CD14-positive monocyte (primary cell): Measurements from ENCODE around the gene MCM3AP. TPM values are rescaled to one million over a fixed set of nuclear protein-coding genes. Genes with fewer than 3 reads are reported as not detected.

ENCODE experiments used
- DNase-seq, 3 donors: peaks; one replicate each; pipeline ENCODE4 v3.0.0-alpha.2; 2011 to 2022
- H2AFZ ChIP-seq: 2 replicates; pipeline ENCODE4 v1.6.0; 2012; ENCODE audit warnings: mild to moderate bottlenecking, low read depth, low read length, inconsistent platforms; ENCODE audit not compliant: insufficient read depth, poor library complexity, severe bottlenecking
- H3K27ac ChIP-seq, 2 donors: 1 replicate in 1 of 2; 2 replicates in 1 of 2; pipeline ENCODE4 v1.5.1; 2012 to 2013; ENCODE audit warnings: low read length in 2 of 2, control low read depth in 1 of 2, inconsistent platforms in 1 of 2, low read depth in 1 of 2, mild to moderate bottlenecking in 1 of 2
- H3K27me3 ChIP-seq, 2 donors: one replicate each; pipeline versions ENCODE4 v1.6.0 to v1.6.1; 2011 to 2013; ENCODE audit warnings: low read length in 2 of 2; ENCODE audit not compliant: control insufficient read depth in 2 of 2, insufficient read depth in 2 of 2
- H3K36me3 ChIP-seq, 2 donors: replicated peaks in 1 of 2; 1 replicate in 1 of 2; 2 replicates in 1 of 2; pipeline versions ENCODE4 v1.5.1 to v1.6.1; 2012 to 2013; ENCODE audit warnings: low read length in 2 of 2, control low read depth in 1 of 2, inconsistent platforms in 1 of 2, mild to moderate bottlenecking in 1 of 2; ENCODE audit not compliant: insufficient read depth in 2 of 2, control insufficient read depth in 1 of 2
- H3K4me1 ChIP-seq, 2 donors: 1 replicate in 1 of 2; 2 replicates in 1 of 2; pipeline versions ENCODE4 v1.5.1 to v1.6.1; 2012 to 2013; ENCODE audit warnings: low read length in 2 of 2, control low read depth in 1 of 2, inconsistent platforms in 1 of 2, mild to moderate bottlenecking in 1 of 2, moderate library complexity in 1 of 2; ENCODE audit not compliant: insufficient read depth in 2 of 2, control insufficient read depth in 1 of 2
- H3K4me2 ChIP-seq: replicated peaks from 2 replicates; pipeline ENCODE3; 2012; ENCODE audit warnings: low read length, moderate library complexity, mild to moderate bottlenecking; ENCODE audit not compliant: poor library complexity, severe bottlenecking; ENCODE audit errors: extremely low read depth
- H3K4me3 ChIP-seq, 3 experiments: fragments of 200-600 bp in 1 of 3; sonication (generic) in 1 of 3; replicated peaks in 1 of 3; 1 replicate in 2 of 3; 2 replicates in 1 of 3; pipeline ENCODE4 v1.5.1; 2011 to 2013; ENCODE audit warnings: low read length in 3 of 3, mild to moderate bottlenecking in 3 of 3, control low read depth in 2 of 3, low read depth in 2 of 3, inconsistent platforms in 1 of 3, moderate library complexity in 1 of 3
- H3K79me2 ChIP-seq: 2 replicates; pipeline ENCODE4 v1.6.0; 2012; ENCODE audit warnings: mild to moderate bottlenecking, control low read depth, inconsistent platforms, low read length, moderate library complexity; ENCODE audit not compliant: insufficient read depth
- H3K9ac ChIP-seq: 2 replicates; pipeline ENCODE4 v1.6.0; 2017; ENCODE audit warnings: low read length, mild to moderate bottlenecking; ENCODE audit not compliant: insufficient read depth, poor library complexity, severe bottlenecking
- H3K9me3 ChIP-seq, 2 donors: replicated peaks in 1 of 2; 1 replicate in 1 of 2; 2 replicates in 1 of 2; pipeline versions ENCODE4 v1.5.1 to v1.6.1; 2012 to 2013; ENCODE audit warnings: low read length in 2 of 2, control low read depth in 1 of 2; ENCODE audit not compliant: control insufficient read depth in 1 of 2, insufficient read depth in 1 of 2
- H4K20me1 ChIP-seq: 2 replicates; pipeline ENCODE4 v1.6.0; 2012; ENCODE audit warnings: mild to moderate bottlenecking, low read length, control low read depth, moderate library complexity; ENCODE audit not compliant: insufficient read depth
- H3K27ac Mint-ChIP-seq, 7 donors: one replicate each; pipeline ENCODE4 v1.8.0; 2020; ENCODE audit warnings: mild to moderate bottlenecking in 7 of 7, mixed read lengths in 7 of 7, moderate library complexity in 6 of 7, inconsistent platforms in 2 of 7
- H3K27me3 Mint-ChIP-seq, 3 donors: one replicate each; pipeline ENCODE4 v1.8.0; 2021 to 2022; ENCODE audit warnings: low read depth in 3 of 3, mild to moderate bottlenecking in 3 of 3, mixed read lengths in 3 of 3, moderate library complexity in 3 of 3, inconsistent platforms in 1 of 3
- H3K36me3 Mint-ChIP-seq, 2 donors: one replicate each; pipeline ENCODE4 v1.8.0; 2020; ENCODE audit warnings: mixed read lengths in 2 of 2, inconsistent platforms in 1 of 2, mild to moderate bottlenecking in 1 of 2
- H3K4me1 Mint-ChIP-seq: one replicate; pipeline ENCODE4 v1.8.0; 2020; ENCODE audit warnings: mild to moderate bottlenecking, mixed read lengths
- H3K4me3 Mint-ChIP-seq, 2 donors: one replicate each; pipeline ENCODE4 v1.8.0; 2020; ENCODE audit warnings: mild to moderate bottlenecking in 2 of 2, mixed read lengths in 2 of 2, moderate library complexity in 1 of 2
- H3K9me3 Mint-ChIP-seq, 7 donors: one replicate each; pipeline ENCODE4 v1.8.0; 2020 to 2022; ENCODE audit warnings: mixed read lengths in 7 of 7, mild to moderate bottlenecking in 6 of 7, moderate library complexity in 6 of 7, inconsistent platforms in 2 of 7
- whole genome bisulfite sequencing: methylation state at CpG from one replicate; pipeline ENCODE4 v1.1.5; 2013; ENCODE audit warnings: missing lambda C conversion rate; ENCODE audit not compliant: insufficient coverage; 5-methylcytosine and 5-hydroxymethylcytosine counted together
- intact Hi-C, 2 donors: fragments of 100-400 bp; cut with micrococcal nuclease; formaldehyde crosslinking; loops; one replicate each; pipeline versions ENCODE4 v1.15.0 to v1.15.1; 2023
- polyA plus RNA-seq, 3 donors: library from polyadenylated mRNA; depleted of rRNA in 1 of 3; unstranded in 2 of 3; stranded (reverse) in 1 of 3; fragments of 300-500 nt in 2 of 3; fragments of >200 nt in 1 of 3; fragmentation: Illumina TruSeq in 2 of 3; gene quantifications; 1 replicate in 2 of 3; 2 replicates in 1 of 3; pipeline ENCODE4 v1.2.3, GENCODE V29; 2012 to 2021
- TF ChIP-seq, protein P1 (sequence below): fragments of 200-600 bp; IDR thresholded peaks from one replicate; pipeline ENCODE4 v1.8.0; 2022; ENCODE audit warnings: antibody characterized with exemption, mild to moderate bottlenecking

MCM3AP gene
- polyA plus RNA-seq, 3 donors = 30.9 to 62.4 (median 32.7) TPM

DNA sequence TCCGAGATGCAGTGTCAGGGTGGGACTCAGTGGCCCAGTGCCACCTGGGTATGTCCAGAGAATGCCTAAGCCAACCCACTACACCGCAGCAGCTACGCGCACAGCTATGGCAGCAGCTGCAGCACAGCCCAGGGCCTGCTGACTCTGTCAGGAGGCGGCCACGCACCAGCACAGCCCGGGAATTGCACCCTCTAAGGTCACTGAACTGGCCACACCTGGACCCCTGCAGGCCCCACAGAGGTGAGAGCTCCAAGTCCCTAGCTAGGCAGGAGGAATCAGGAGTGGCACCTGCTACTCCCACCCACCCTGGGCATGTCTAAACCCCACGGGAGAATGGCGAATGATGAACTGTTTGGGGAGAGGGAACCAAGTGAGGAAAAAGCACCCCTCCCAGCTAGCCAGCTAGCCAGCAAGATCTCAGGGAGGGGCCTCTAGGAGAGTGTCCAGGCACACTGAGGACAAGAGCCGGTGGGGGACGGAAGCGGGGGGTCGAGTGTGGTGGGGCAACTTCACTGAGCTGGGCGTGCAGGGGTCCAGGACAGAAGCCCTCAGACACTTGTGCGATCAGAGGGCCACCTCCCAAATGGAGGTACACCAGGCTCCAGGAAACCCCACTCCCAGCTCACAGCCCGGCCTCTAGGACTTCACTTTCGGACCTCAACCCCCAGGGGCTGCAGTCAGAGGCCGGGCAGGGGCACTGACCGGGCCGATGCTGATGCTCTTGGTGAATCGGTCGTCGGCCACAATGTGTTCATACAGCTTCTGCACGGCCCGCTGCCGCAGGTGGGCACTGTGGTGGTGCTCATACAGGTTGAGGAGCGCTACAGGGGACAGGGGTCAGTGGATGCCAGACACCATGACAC, 70.7 kb downstream of the MCM3AP start:
- no peak overlapping the region for H3K4me3 Mint-ChIP-seq
- no peaks in the 10 kb centered on the region for H3K9me3 ChIP-seq
- H3K4me2 ChIP-seq = no peak overlapping the region
- peaks cover 0 to 1% (median 0%) of the 10 kb centered on the region in 3 donors for H3K27me3 Mint-ChIP-seq
- no peaks in the 10 kb centered on the region for H3K79me2 ChIP-seq
- TF ChIP-seq, protein P1, sequence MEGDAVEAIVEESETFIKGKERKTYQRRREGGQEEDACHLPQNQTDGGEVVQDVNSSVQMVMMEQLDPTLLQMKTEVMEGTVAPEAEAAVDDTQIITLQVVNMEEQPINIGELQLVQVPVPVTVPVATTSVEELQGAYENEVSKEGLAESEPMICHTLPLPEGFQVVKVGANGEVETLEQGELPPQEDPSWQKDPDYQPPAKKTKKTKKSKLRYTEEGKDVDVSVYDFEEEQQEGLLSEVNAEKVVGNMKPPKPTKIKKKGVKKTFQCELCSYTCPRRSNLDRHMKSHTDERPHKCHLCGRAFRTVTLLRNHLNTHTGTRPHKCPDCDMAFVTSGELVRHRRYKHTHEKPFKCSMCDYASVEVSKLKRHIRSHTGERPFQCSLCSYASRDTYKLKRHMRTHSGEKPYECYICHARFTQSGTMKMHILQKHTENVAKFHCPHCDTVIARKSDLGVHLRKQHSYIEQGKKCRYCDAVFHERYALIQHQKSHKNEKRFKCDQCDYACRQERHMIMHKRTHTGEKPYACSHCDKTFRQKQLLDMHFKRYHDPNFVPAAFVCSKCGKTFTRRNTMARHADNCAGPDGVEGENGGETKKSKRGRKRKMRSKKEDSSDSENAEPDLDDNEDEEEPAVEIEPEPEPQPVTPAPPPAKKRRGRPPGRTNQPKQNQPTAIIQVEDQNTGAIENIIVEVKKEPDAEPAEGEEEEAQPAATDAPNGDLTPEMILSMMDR = no peak
- H3K4me3 ChIP-seq = no peak overlapping the region
- no peak overlapping the region for H2AFZ ChIP-seq
- H3K27me3 ChIP-seq = no peaks in the 10 kb centered on the region
- peaks cover 0 to 2% (median 0%) of the 10 kb centered on the region in 7 donors for H3K9me3 Mint-ChIP-seq
- no peak for DNase-seq
- no peaks in the 10 kb centered on the region for H3K4me1 Mint-ChIP-seq
- H3K27ac Mint-ChIP-seq = peak overlapping the region in 1 of 7 donors; percentile 44
- H3K36me3 Mint-ChIP-seq = peaks cover 9 to 22% of the 10 kb centered on the region in 2 donors
- H3K9ac ChIP-seq = no peak overlapping the region
- peaks cover 0 to 5% of the 10 kb centered on the region in 2 donors for H3K36me3 ChIP-seq
- intact Hi-C loops = no loop called here
- H3K27ac ChIP-seq = no peak overlapping the region
- no peaks in the 10 kb centered on the region for H3K4me1 ChIP-seq
- H4K20me1 ChIP-seq = no peaks in the 10 kb centered on the region
- WGBS = 96% methylated on average over 18 of the region's 27 CpGs

DNA sequence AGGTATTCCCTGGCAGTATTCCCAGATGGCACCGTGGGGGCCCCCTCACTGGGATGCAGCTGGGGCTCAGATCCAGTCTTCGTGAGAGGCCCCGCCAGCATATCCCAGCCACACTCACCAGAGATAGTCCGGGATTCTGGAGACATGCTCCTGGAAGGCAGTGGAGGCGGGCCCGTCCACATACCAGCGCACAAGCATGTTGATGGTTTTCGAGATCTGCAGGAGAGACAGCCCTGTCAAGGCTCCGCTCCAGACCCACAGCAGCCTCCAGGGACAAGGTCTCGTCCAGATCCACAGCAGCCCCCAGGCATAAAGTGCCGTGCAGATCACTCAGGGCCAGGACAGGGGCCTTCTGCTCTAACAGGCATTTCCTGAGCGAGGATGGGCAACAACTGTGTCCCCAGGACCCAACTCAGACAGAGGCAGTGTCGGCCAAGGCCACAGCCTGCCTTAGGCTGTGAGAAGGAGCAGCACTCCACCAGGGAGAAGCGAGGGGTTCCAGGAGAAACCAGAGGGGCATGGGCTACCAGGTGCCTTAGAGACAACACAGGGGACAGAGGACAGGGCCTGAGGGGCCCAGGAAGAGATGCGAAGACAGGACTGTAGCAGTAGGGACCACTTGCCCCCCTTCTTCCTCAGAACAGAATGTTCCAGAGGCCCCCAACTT, 71.7 kb downstream of the MCM3AP start:
- WGBS = 93% methylated on average over 15 of the region's 15 CpGs
- no peak overlapping the region for H3K4me2 ChIP-seq
- Mint-ChIP-seq H3K27me3 (peaks cover 0 to 1% (median 0%) of the 10 kb centered on the region in 3 donors), H3K9me3 (peaks cover 0 to 2% (median 0%) of the 10 kb centered on the region in 7 donors), H3K4me3 (peak overlapping the region in 1 of 2 donors; percentile 20), H3K36me3 (peaks cover 13 to 26% of the 10 kb centered on the region in 2 donors), H3K4me1 (no peaks in the 10 kb centered on the region), H3K27ac (peak overlapping the region in 1 of 7 donors; percentile 64)
- H3K27ac ChIP-seq = no peak overlapping the region
- H3K4me3 ChIP-seq = no peak overlapping the region
- H3K36me3 ChIP-seq = no peaks in the 10 kb centered on the region
- H2AFZ ChIP-seq = no peak overlapping the region
- H3K79me2 ChIP-seq = no peaks in the 10 kb centered on the region
- H3K9ac ChIP-seq = no peak overlapping the region
- intact Hi-C loops = no loop called here
- H3K9me3 ChIP-seq = no peaks in the 10 kb centered on the region
- H3K4me1 ChIP-seq = no peaks in the 10 kb centered on the region
- H4K20me1 ChIP-seq = no peaks in the 10 kb centered on the region
- TF ChIP-seq, protein P1 = no peak
- no peak for DNase-seq
- H3K27me3 ChIP-seq = no peaks in the 10 kb centered on the region
